GM21528 (cell line): ENCODE measurements around the gene GABARAP.

Experiments used
- ATAC-seq: cut with Tn5 transposase; IDR thresholded peaks from one replicate; pipeline ENCODE4 v1.9.1; 2021; ENCODE audit warnings: mild to moderate bottlenecking, moderate library complexity; ENCODE audit not compliant: unreplicated experiment, low FRiP score

The GABARAP gene

GRCh38 chr17:7208754-7209460 lies 33.3 kb downstream of the GABARAP start:
- no peak for ATAC-seq

GRCh38 chr17:7208027-7208571 lies 34.1 kb downstream of the GABARAP start:
- no peak for ATAC-seq

- no peak for ATAC-seq
Observed at GRCh38 chr17:7207120-7208001, 34.9 kb downstream of the GABARAP start.

GRCh38 chr17:7205561-7205960 lies 36.7 kb downstream of the GABARAP start:
- no peak for ATAC-seq

- ATAC-seq: peak; percentile 72
Observed at GRCh38 chr17:7204828-7205461, 37.3 kb downstream of the GABARAP start.

- ATAC-seq: no peak
Observed at GRCh38 chr17:7204336-7204735, 37.9 kb downstream of the GABARAP start.

GRCh38 chr17:7203391-7203790 lies 38.9 kb downstream of the GABARAP start:
- ATAC-seq: no peak

- no peak for ATAC-seq
Observed at GRCh38 chr17:7196651-7197401, 45.4 kb downstream of the GABARAP start.

DNA sequence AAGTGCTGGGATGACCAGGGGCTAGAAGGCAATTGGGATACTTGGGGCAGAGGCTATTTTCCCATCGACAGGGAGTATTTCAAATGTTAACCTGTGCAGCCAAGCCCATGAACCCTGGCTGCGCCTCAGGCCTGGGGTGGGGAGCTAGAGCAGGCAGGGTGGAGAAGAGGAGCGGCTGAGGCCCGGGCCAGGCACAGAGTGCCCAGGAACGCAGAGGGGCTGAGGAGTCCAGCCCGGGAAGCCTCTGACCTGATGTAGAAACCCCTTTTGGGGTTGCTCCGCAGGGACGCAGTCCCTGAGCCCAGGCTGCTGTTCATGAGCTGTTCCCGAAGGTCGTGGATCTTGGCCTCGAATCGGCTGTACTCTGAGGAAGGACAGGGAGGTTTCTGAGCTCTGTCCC lies 46.3 kb downstream of the GABARAP start:
- no peak for ATAC-seq

DNA sequence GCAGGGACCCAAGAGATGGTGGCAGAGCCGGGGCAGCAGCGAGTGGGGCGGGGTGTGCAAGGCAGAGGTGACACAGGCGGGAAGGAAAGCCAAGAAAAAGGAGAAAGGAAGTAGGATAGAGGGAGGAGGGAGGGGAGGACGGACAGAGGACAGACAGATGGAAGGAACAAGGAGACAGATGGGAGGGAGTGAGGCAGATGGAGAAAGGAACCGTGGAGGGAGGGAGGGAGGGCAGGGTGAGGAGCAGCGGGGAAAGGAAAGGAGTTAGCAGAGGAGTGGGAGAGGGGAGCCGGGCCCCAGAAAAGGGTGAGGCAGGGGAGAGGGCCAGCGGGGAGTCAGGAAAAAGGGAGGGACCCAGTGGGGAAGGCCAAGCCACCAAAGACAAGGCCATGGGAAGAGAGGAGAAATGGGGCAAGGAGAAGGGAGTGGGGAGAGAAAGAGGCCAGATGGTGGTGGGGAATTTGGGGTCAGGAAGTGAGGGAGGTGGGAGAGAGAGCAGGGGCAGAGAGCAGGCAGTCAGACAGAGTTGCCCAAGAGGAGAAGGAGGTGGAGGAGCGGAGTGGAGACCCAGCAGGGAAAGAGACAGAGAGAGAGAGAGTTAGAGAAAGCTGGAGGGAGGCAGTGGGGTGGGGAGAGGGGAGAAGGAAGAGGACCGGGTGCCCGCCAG lies 49.8 kb downstream of the GABARAP start:
- ATAC-seq: no peak

GRCh38 chr17:7191571-7192270 lies 50.5 kb downstream of the GABARAP start:
- no peak for ATAC-seq

DNA sequence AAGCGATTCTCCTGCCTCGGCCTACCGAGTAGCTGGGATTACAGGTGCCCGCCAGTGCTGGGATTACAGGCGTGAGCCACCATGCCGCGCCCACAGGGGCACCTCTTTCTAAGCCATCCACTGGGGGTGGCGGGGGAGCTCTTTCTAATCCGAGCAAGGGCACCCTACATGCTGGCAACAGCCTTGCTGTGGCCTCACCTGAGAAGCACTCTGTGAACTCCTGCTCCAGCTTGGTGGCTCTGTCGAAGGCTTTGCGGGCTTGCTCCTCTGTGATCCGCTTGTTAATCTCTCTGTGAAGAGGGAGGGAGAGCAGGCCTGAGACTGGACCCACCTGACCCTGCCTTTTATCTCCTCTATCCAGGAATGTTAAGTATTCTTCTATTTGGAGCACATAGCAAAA lies 51.2 kb downstream of the GABARAP start:
- ATAC-seq: no peak

GRCh38 chr17:7190276-7190917 lies 51.9 kb downstream of the GABARAP start:
- no peak for ATAC-seq
